HG03460 (cell line): Measurements from ENCODE around the gene PDCD6IP.

Experiments
- ATAC-seq: cut with Tn5 transposase; IDR thresholded peaks from one replicate; pipeline ENCODE4 v1.9.1; 2021; ENCODE audit not compliant: unreplicated experiment

The PDCD6IP gene

GRCh38 chr3:33918126-33918756 lies 119.8 kb downstream of the PDCD6IP start:
- no peak for ATAC-seq
